HG03442 (cell line): ENCODE measurements around the gene TMIGD1.
"Not testable (repeated sequence)": the region's sequence is repeated elsewhere in the genome, so short reads cannot be mapped to it uniquely, and the experiment has no call there.

ENCODE experiments used
- ATAC-seq: cut with Tn5 transposase; IDR thresholded peaks from one replicate; pipeline ENCODE4 v1.9.1; 2021; ENCODE audit warnings: mild to moderate bottlenecking, moderate library complexity; ENCODE audit not compliant: unreplicated experiment

TMIGD1 gene

DNA sequence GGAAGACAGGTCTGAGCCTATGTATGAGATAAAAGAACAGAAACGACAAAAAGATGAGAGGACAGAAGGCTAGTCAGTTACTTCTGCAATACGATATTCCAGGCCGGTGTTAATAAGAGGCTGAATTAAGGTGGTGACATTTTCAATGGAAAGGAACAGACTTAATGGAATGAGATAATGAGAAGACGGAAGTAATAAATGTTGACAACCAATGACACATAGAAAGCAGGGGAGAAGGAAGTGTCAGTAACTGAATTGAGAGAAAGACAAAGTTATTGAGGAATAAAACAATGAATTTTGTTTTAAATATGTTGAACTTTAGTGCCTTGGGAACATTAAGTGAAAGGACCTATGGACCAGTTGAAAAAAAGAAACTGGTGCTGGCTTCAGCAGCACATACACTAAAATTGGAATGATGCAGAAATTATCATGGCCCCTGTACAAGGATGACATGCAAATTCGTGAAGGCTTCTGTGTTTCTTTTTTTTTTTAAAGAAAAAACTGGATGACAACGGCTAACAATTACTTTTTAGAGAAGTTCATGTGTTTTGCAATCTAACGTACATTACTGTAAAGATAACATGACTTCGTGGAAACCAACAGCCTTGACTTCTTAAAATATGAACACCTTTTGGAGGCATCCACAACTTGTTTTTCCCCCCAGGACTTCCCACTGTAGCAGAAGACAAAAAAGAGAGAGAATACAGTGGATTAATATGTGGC is 26.4 kb upstream of the TMIGD1 start:
- ATAC-seq: no peak

DNA sequence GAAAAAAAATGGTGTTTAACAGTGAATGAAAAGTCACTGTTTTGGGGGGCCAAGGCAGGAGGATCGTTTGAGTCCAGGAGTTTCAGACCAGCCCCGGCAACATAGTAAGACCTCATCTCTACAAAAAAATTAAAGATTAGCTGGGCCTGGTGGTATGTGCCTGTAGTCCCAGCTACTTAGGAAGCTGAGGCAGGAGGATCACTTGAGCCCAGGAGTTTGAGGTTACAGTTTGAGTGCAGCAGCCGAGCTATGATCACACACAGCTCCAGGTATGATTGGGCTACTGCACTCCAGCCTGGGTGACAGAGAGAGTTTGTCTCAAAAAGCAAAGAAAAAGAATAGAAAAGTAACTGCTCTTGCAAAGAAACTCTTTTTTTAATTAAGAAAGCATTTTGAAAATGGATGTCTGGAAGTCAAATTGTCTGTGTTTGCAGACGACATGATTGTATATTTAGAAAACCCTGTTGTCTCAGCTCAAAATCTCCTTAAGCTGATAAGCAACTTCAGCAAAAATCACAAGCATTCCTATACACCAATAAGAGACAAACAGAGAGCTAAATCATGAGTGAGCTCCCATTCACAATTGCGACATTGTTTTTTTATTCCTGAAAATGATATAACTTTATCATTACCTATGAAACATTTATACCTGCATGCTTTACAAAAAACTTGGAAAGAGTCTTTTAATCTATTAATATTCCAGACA is 24.4 kb upstream of the TMIGD1 start:
- no peak for ATAC-seq

DNA sequence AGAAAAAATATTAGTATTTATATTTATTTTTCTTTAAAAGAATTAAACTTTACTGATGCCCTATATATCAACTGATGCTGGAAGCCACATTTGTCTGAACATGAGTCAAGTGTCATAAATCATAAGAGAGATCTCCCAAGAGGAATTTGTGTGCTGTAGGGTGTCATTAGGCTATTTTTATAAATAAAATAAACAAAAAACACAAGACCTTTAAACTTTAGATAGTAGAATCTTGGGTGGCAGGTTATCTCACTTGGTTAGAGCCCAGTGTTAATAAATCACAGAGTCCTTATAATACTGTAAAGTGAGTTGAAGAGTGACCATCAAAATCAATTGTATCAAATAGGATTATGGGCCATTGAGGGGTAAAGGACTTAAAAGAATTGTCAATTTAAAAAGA is 23.6 kb upstream of the TMIGD1 start:
- ATAC-seq: no peak

DNA sequence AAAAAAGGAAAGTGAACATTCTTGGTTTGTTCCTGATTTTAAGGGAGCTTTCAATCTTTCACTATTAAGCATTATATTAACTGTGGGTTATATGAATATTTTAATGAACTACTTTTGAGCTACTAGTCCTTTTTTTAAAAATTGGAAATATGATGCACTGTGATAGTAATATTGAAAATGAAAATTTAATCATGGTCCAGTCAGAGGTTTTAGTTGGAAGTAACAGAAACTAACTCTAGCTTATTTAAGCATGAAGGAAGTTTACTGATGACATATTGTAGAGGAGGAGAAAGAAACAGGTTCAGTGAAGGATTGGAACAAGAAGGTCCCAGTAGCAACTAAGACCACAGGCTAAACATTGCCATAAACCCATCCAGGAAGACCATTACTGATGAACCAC is 20.8 kb upstream of the TMIGD1 start:
- no peak for ATAC-seq

DNA sequence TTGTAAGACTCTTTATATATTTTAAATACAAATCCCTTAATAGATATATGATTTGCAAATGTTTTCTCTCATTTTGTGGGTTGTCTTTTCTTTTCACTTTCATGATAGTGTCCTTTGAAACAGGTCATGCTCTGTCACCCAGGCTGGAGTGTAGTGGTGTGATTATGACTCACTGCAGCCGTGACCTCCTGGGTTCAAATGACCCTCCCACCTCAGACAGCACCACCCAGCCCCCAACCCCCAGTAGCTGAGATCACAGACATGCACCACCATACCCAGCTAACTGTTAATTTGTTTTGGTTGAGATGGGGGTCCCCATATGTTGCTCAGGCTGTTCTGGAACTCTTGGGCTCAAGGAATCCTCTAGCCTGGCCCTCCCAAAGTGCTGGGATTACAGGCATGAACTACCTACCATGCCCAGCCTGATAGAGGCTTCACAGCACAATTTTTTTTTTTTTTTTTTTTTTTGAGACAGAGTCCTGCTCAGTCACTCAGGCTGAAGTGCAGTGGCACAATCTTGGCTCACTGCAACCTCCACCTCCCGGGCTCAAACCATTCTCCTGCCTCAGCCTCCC is 18.5 kb upstream of the TMIGD1 start:
- ATAC-seq: no peak

DNA sequence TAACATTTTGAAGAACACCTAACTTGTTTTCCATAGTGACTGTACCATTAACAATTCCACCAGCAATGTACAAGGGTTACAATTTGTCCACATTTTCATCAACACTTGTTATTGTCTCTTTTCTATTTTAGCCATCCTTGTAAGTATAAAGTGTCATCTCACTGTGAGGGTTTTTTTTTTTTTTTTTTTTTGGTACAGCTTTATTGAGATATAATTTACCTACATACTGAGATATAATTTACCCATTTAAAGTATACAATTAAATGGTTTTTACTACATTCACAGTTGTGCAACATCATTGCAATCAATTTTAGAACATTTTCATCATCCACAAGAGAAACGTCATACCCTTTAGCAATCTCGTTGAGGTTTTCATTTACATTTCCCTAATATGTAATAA is 17.9 kb upstream of the TMIGD1 start:
- ATAC-seq: no peak

DNA sequence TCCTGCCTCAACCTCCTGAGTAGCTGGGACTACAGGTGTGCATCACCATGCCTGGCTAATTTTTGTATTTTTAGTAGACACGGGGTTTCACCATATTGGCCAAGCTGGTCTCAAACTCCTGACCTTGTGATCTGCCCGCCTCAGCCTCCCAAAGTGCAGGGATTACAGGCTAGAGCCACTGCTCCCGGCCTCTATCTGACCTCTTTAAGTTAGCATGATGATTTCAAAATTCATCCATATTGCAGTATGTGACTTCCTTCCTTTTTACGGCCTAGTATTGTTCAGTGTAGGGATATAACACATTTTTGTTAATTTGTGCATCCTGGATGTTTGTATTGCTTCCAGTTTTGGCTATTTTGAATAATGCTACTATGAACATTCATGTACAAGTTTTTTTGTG is 17.4 kb upstream of the TMIGD1 start:
- not testable (repeated sequence) for ATAC-seq

DNA sequence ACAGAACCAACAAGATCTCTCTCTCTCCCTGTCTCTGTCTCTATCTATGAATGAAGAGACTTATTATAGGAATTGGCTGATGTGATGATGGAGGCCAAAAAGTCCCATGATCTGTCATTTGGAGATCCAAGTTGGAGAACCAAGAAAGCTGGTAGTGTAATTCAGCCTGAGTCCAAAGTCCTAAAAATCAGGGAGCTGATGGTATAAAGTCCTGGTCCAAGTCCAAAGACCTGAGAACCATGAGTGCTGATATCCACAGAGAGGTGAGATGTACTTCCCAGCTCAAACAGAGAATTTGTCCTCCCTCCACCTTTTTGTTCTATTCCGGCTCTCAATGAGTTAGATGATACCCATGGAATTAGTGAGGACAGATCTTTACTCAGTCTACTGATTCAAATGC is 15.4 kb upstream of the TMIGD1 start:
- ATAC-seq: no peak

DNA sequence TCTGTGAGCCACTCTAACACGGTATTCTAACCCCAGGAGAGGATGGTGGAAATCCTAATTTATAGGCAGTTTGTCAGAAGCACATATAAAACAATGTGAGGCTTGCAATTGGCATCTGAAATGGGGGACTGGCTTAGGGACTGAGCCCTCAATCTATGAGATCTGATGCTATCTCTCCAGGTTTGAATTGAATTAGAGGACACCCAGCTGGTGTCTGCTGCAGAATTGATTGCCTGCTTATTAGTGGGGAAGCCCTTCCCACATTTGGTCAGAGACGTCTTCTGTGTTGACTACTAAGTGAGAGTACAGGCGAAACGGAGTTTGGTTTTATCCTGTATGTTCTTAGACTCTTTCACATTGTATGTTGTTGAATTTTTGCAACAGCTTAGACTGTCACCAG is 13.6 kb upstream of the TMIGD1 start:
- ATAC-seq: no peak

DNA sequence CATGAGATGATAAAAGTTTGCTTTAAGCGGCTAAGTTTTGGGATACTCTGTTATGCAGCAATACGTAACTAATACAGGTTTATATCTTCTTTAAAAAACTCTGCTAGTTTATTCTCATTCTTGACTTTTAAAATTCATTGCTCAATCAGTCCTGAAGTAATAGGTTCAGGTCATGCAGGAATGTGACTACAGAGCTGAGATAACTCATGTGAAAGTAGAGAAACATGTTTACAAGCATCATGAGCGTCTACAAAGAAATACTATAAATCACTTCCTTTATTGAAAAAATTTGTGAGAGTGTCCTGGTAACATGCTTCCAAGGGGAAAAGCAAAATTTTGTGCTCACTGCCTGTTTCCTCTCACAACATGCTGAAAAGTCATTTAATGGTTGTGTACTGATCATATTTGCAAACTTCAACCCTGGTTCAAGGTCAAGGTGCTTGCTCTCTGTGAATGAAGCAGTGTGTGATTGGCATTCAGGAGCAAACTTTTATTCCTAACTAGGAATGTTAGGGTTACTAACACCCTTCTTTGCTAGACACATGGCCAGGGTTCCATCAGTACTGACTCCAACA is 12.5 kb upstream of the TMIGD1 start:
- no peak for ATAC-seq

DNA sequence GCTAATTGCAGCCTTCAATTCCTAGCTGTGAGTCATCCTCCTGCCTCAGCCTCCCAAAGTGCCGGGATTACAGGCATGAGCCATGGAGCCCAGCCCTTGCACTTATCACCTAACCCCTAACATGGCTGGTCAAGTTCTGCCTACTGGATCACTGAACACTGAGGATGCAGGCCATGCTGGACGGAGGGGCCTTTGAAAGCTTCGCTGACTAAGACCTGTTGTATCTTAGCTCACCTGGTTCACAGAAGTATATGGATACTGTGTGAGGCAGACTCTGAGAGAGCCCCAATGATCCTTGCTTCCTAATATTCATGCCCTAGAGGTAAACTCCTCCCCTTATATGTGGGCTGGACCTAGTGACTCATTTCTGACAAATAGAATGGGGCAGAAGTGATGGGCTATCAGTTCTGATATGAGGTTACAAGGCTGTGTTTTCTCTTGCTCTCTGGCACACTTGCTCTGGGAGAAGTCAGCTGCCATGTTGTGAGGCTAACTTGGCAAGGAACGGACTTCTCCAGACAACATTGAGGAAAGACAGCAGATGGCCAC is 11.7 kb upstream of the TMIGD1 start:
- ATAC-seq: no peak

DNA sequence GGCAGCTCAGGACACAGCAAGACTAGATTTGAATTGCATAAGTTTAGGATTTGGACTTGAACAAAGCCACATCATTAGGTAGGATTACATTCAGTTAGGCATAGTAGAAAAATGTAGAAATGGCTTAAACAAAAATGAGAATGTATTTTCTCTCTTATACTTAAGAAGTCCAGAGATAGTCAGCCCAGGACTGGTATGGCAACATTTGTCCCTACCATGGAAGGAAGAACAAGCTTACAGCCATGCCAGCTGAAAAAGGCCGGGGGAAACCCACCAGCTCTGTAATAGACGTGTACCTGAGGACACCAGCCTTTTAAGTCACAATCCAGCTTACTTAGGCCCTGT is 11.2 kb upstream of the TMIGD1 start:
- no peak for ATAC-seq

DNA sequence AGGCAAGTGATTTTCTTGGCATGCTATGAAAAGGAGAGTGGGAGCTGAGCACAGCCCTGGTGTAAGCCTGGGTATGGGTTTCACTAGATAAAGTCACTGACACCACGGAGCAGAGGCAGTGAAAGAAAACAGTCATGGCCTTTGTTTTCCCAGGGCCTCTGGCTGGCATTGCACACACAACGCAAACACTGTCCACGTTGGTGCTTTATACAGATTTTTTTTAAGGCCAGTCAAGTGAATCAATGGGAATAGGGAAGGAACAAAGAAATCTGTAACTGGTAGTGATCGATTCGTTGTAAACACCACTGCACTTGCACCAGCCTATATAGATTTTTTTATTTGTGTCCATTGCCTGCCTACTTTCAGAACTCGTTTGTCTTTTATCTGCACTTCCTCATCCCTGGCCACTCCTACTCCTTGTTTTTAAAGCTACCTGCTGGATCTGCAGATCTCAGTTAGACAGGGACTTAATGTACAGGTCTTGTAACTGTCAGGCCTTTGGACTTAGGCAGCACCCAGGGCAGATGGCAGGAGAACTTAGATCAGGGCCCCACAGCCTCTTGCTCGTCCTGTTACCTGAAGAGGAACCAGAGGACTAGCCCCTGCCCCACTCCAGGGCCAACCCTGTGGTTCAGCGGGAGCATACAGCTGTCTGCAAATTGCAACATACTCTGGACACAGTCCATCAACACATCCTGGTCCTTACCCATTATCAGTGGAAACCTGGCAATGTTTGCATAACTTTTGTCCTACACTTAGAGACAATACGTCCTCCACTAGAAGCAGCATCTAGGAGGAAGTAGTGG is 10.6 kb upstream of the TMIGD1 start:
- ATAC-seq: no peak

DNA sequence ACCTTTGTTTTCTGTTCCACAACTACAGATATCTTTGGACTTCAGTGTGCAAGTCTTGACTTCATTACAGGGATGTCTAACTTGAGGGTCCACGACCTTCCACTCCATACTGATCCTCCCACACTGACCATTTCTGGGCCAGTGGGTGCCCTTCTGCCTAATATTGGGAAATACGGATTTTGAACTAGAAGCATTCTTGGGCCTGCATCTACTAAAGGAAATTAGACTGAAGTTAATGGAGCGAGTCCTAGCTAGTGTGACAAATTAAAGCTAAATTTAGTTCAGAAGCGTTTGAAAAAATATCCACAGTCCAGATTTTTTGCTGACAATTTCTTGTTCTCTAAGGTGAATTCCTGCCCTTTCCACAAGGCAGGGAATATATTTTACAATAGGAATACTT is 9.9 kb upstream of the TMIGD1 start:
- no peak for ATAC-seq

DNA sequence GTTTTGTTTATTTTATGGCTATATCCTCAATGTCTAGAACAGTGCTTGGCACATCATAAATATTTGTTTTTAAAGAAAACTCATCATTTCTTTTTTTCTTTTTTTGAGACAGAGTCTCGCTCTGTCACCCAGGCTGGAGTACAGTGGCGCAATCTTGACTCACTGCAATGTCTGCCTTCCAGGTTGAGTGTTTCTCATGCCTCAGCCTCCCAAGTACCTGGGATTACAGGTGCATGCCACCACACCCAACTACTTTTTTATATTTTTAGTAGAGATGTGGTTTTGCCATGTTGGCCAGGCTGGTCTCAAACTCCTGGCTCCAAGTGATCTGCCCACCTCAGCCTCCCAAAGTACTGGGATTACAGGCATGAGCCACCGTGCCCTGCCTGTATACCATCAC is 9.4 kb upstream of the TMIGD1 start:
- not testable (repeated sequence) for ATAC-seq

DNA sequence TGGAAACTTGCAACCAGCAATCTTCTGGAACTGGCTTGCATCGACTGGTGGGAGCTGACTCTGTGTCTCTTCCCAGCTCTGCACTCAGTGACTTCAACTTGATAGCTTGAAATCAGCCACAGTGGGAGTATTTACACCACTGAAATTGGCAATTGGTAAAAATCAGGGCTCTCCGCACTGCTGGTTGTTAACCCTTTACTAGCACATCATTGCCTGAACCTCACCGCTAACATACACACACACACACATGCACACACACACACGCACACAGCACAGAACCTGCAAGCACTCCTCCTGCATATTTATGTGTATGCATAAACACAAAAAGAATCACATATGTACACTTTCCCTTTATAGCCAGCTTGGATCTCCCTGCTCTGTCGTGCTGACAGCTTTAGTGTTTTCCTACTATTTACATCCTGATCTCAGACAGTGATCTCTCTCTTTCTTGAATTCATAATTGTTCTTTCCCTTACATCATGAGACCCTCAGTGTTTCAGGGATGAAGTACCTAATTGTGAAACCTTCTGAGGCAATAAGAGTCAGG is 7.9 kb upstream of the TMIGD1 start:
- ATAC-seq: no peak

DNA sequence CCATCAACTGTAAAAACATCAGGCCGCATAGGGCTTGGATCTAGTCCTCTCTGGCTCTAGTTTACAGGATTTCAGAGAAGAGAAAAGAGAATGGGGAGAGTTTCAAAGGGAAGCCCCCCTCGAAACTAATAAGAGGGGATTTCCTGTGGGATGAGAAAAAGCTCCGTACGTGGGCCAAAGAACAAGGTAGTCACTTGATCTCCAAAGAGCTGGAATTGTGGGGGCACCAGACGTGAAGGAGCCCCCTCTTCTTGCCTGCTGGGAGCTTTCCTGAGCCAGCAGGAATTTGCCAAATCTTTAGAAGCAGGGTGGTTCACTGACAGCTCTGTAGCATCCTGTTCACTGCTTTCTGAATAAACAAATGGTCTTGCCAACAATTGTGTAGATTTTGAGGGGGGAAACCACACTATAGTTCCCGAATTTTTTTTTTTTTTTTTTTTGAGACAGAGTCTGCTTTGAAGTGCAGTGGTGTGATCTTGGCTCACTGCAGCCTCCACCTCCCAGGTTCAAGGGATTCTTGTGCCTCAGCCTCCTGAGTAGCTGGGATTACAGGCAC is 7.0 kb upstream of the TMIGD1 start:
- no peak for ATAC-seq

DNA sequence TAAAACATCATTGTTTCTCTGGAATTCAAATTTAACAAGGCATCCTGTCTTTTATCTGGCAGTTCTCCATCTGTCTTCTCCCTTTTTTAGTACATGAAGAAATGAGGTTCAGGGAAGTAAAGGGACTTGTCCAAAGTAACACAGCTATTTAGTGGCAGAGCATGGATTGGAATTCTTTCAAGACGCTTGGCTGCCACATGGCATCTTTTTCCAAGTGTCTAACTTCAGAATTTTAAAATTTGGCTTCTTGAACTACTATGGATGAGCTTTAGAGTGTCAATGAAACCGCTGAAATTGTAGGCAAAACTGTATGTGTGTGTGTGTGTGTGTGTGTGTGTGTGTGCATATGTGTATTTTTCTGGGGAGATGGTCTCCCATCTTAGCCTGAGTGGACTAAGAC is 5.2 kb upstream of the TMIGD1 start:
- ATAC-seq: no peak

DNA sequence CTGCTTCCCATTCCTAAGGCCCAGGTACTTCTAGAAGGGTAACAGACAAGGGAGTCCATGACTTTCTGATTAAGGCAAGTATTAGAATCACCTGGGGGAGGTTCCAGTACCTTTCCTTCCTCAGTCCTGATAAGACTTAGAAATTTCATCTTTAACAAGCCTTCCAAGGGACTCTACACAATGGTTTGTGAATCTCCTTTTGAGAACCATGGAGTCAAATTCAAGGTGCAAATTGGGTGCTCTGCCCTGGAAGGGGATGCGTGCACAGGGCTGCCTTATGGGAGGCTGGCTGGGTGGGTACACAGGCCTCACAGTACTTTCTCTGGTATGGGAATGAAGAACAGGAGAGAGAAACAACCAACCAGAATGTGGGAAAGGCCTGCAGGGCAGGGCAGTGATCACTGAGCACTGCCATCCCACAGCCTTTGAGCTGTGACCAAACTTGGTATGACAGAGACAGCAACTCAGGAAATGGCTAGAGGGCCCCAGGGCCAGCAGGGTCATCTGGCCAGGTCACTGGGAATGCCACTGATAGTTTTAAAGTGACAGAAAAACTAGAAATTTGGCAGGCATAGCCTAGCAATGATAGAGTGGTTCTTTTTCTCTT is 3.6 kb upstream of the TMIGD1 start:
- ATAC-seq: no peak
